Measurements from ENCODE around the gene TACC2.

- TF ChIP-seq, protein P1, sequence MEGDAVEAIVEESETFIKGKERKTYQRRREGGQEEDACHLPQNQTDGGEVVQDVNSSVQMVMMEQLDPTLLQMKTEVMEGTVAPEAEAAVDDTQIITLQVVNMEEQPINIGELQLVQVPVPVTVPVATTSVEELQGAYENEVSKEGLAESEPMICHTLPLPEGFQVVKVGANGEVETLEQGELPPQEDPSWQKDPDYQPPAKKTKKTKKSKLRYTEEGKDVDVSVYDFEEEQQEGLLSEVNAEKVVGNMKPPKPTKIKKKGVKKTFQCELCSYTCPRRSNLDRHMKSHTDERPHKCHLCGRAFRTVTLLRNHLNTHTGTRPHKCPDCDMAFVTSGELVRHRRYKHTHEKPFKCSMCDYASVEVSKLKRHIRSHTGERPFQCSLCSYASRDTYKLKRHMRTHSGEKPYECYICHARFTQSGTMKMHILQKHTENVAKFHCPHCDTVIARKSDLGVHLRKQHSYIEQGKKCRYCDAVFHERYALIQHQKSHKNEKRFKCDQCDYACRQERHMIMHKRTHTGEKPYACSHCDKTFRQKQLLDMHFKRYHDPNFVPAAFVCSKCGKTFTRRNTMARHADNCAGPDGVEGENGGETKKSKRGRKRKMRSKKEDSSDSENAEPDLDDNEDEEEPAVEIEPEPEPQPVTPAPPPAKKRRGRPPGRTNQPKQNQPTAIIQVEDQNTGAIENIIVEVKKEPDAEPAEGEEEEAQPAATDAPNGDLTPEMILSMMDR (IDR thresholded peaks at IDR 0.05 in 4 of 5, conservative IDR thresholded peaks at IDR 0.05 in 1 of 5) = no peak
- TF ChIP-seq POLR2A (IDR thresholded peaks at IDR 0.05) = no peak
These were observed 127.4 kb downstream of the TACC2 start for GRCh38 chr10:122116331-122116730.

Measured in gastrocnemius medialis (tissue), 4 donors.